Fibroblast of mammary gland (primary cell): Measurements from ENCODE around the gene EPN1.
A peak's percentile ranks its signal among the peaks of the same experiment; 100 is the strongest.

ENCODE experiments used
- DNase-seq: peaks from one replicate; pipeline ENCODE4 v3.0.0-alpha.2; 2010; ENCODE audit warnings: low read depth
- H3K4me3 ChIP-seq: 2 replicates; pipeline ENCODE4 v1.5.1; 2011; ENCODE audit warnings: low read depth, mild to moderate bottlenecking, low read length, moderate library complexity; ENCODE audit not compliant: control insufficient read depth
- TF ChIP-seq, protein P1 (sequence below): conservative IDR thresholded peaks from 2 replicates; pipeline ENCODE4 v1.5.1; 2011; ENCODE audit warnings: low read depth, low read length, inconsistent platforms; ENCODE audit not compliant: control insufficient read depth, insufficient read depth

The EPN1 gene

DNA sequence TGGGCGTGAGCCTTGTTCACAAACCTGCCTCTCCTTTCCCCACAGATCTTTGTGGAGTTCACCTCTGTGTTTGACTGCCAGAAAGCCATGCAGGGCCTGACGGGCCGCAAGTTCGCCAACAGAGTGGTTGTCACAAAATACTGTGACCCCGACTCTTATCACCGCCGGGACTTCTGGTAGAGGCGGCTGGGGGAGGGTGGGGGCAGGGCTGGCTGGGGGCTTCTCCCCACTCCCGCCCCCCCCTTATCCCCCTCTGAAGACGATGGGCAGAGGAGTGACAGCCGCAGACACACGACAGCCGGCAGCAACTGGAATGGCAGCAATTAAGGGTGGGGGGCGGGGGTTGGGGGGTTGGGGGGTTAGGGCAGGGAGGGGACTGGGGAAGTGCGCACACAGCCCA lies 1.1 kb upstream of the EPN1 start:
- no peak for DNase-seq
- TF ChIP-seq, protein P1, sequence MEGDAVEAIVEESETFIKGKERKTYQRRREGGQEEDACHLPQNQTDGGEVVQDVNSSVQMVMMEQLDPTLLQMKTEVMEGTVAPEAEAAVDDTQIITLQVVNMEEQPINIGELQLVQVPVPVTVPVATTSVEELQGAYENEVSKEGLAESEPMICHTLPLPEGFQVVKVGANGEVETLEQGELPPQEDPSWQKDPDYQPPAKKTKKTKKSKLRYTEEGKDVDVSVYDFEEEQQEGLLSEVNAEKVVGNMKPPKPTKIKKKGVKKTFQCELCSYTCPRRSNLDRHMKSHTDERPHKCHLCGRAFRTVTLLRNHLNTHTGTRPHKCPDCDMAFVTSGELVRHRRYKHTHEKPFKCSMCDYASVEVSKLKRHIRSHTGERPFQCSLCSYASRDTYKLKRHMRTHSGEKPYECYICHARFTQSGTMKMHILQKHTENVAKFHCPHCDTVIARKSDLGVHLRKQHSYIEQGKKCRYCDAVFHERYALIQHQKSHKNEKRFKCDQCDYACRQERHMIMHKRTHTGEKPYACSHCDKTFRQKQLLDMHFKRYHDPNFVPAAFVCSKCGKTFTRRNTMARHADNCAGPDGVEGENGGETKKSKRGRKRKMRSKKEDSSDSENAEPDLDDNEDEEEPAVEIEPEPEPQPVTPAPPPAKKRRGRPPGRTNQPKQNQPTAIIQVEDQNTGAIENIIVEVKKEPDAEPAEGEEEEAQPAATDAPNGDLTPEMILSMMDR: no peak
- H3K4me3 ChIP-seq: no peak overlapping the region

DNA sequence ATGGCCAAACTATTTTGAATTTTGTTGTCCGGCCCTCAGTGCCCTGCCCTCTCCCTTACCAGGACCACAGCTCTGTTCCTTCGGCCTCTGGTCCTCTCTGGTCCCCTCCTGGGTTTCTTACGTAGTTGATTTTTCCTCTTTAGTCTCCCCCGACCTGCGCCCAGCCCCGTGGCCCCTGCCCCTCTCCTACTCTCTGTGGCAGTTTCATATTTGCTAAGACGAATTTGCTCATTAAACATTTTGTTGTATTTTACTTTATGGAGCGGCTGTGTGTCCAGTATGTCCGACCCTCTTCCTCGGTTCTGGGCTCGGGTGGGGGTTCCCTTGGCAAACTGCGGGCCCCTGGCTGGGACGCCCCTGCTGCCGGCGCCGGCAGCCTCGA lies 576 bp upstream of the EPN1 start:
- no peak for DNase-seq

GRCh38 chr19:55675661-55676354 lies 782 bp downstream of the EPN1 start:
- peak overlapping the region; percentile 72 for H3K4me3 ChIP-seq
- no peak for DNase-seq
- TF ChIP-seq, protein P1: no peak

More for the DNA sequence above, 576 bp upstream of the EPN1 start:
- peak overlapping the region; percentile 41 for H3K4me3 ChIP-seq
- TF ChIP-seq, protein P1: no peak

- TF ChIP-seq, protein P1: peak; percentile 30
- peak overlapping the region; percentile 72 for H3K4me3 ChIP-seq
- peak; percentile 37 for DNase-seq
Observed at GRCh38 chr19:55676383-55676782, 1.4 kb downstream of the EPN1 start.

GRCh38 chr19:55676889-55677505 lies 2.0 kb downstream of the EPN1 start:
- DNase-seq: no peak
- TF ChIP-seq, protein P1: no peak
- no peak overlapping the region for H3K4me3 ChIP-seq

GRCh38 chr19:55677572-55678028 lies 2.6 kb downstream of the EPN1 start:
- H3K4me3 ChIP-seq: no peak overlapping the region
- TF ChIP-seq, protein P1: no peak
- DNase-seq: no peak
